Liver (tissue), 9 donors: ENCODE data around the gene FAM184B. TPM values are rescaled to one million over a fixed set of nuclear protein-coding genes. Genes with fewer than 3 reads are reported as not detected.

ENCODE experiments used
- DNase-seq: peaks from one replicate; pipeline ENCODE4 v3.0.0-alpha.2; 2017; ENCODE audit warnings: low spot score
- H3K27ac ChIP-seq, 2 donors: one replicate each; pipeline ENCODE4 v1.7.0; 2013; ENCODE audit warnings: inconsistent platforms in 2 of 2, low read length in 2 of 2, control low read depth in 1 of 2, low read depth in 1 of 2, mild to moderate bottlenecking in 1 of 2
- H3K27me3 ChIP-seq, 4 donors: one replicate each; pipeline versions ENCODE4 v1.6.1 to v1.7.0; 2013; ENCODE audit warnings: low read length in 3 of 4, inconsistent platforms in 1 of 4, mild to moderate bottlenecking in 1 of 4, moderate library complexity in 1 of 4; ENCODE audit not compliant: control insufficient read depth in 4 of 4, insufficient read depth in 4 of 4
- H3K36me3 ChIP-seq, 4 donors: one replicate each; pipeline versions ENCODE4 v1.6.1 to v1.7.0; 2013; ENCODE audit warnings: low read length in 3 of 4, mild to moderate bottlenecking in 3 of 4, low read depth in 1 of 4, moderate library complexity in 1 of 4; ENCODE audit not compliant: control insufficient read depth in 4 of 4, insufficient read depth in 3 of 4
- H3K4me1 ChIP-seq, 4 donors: one replicate each; pipeline versions ENCODE4 v1.6.1 to v1.7.0; 2013; ENCODE audit warnings: low read length in 3 of 4, mild to moderate bottlenecking in 3 of 4, moderate library complexity in 1 of 4; ENCODE audit not compliant: control insufficient read depth in 4 of 4, insufficient read depth in 4 of 4
- H3K4me3 ChIP-seq, 3 donors: one replicate each; pipeline versions ENCODE4 v1.6.1 to v1.7.0; 2013; ENCODE audit warnings: low read length in 3 of 3, control low read depth in 1 of 3, low read depth in 1 of 3, mild to moderate bottlenecking in 1 of 3
- H3K9ac ChIP-seq, 2 donors: one replicate each; pipeline ENCODE4 v1.7.0; 2013; ENCODE audit warnings: low read length in 2 of 2, mild to moderate bottlenecking in 2 of 2, moderate library complexity in 2 of 2, control low read depth in 1 of 2, low read depth in 1 of 2
- H3K9me3 ChIP-seq, 4 donors: one replicate each; pipeline versions ENCODE4 v1.6.1 to v1.7.0; 2013; ENCODE audit warnings: low read length in 3 of 4; ENCODE audit not compliant: control insufficient read depth in 4 of 4
- ATF3 ChIP-seq: IDR thresholded peaks from 2 replicates; pipeline ENCODE4 v1.6.1; 2016; ENCODE audit warnings: antibody characterized with exemption
- CTCF ChIP-seq: fragments of 150-350 bp; IDR thresholded peaks from 2 replicates; pipeline ENCODE4 v1.5.1; 2017; ENCODE audit warnings: improper control_type of control experiment, low read depth, low read length; ENCODE audit not compliant: missing input control
- EGR1 ChIP-seq, 2 donors: IDR thresholded peaks; 2 replicates each; pipeline ENCODE4 v1.6.1; 2016 to 2018; ENCODE audit warnings: antibody characterized with exemption in 2 of 2, low read depth in 2 of 2
- FOXA1 ChIP-seq: IDR thresholded peaks from 2 replicates; pipeline ENCODE4 v1.6.1; 2016; ENCODE audit warnings: antibody characterized with exemption
- FOXA2 ChIP-seq: IDR thresholded peaks from 2 replicates; pipeline ENCODE4 v1.6.1; 2016; ENCODE audit warnings: antibody characterized with exemption
- GABPA ChIP-seq, 2 donors: IDR thresholded peaks in 1 of 2; conservative IDR thresholded peaks in 1 of 2; 2 replicates each; pipeline ENCODE4 v1.6.1; 2016; ENCODE audit warnings: antibody characterized with exemption in 2 of 2, mild to moderate bottlenecking in 1 of 2, moderate library complexity in 1 of 2
- HNF4A ChIP-seq, 2 donors: conservative IDR thresholded peaks; 2 replicates each; pipeline ENCODE4 v1.6.1; 2016; ENCODE audit warnings: antibody characterized with exemption in 2 of 2, mild to moderate bottlenecking in 2 of 2
- HNF4G ChIP-seq: IDR thresholded peaks from 2 replicates; pipeline ENCODE4 v1.6.1; 2016; ENCODE audit warnings: antibody characterized with exemption
- JUND ChIP-seq, 2 donors: IDR thresholded peaks; 2 replicates each; pipeline ENCODE4 v1.6.1; 2016; ENCODE audit warnings: antibody characterized with exemption in 2 of 2
- MAX ChIP-seq: IDR thresholded peaks from 2 replicates; pipeline ENCODE4 v1.6.1; 2016; ENCODE audit warnings: antibody characterized with exemption
- NR2F2 ChIP-seq: IDR thresholded peaks from 2 replicates; pipeline ENCODE4 v1.6.1; 2016; ENCODE audit warnings: antibody characterized with exemption
- RAD21 ChIP-seq, 2 donors: IDR thresholded peaks; 2 replicates each; pipeline ENCODE4 v1.6.1; 2016; ENCODE audit warnings: antibody characterized with exemption in 2 of 2, mild to moderate bottlenecking in 2 of 2
- REST ChIP-seq: IDR thresholded peaks from 2 replicates; pipeline ENCODE4 v1.6.1; 2016; ENCODE audit warnings: antibody characterized with exemption, mild to moderate bottlenecking
- RXRA ChIP-seq, 2 donors: IDR thresholded peaks; 2 replicates each; pipeline ENCODE4 v1.6.1; 2017 to 2018; ENCODE audit warnings: antibody characterized with exemption in 2 of 2, mild to moderate bottlenecking in 1 of 2
- SP1 ChIP-seq: IDR thresholded peaks from 2 replicates; pipeline ENCODE4 v1.6.1; 2018; ENCODE audit warnings: antibody characterized with exemption, mild to moderate bottlenecking
- TAF1 ChIP-seq: conservative IDR thresholded peaks from 2 replicates; pipeline ENCODE4 v1.6.1; 2016; ENCODE audit warnings: antibody characterized with exemption, mild to moderate bottlenecking
- YY1 ChIP-seq: IDR thresholded peaks from 2 replicates; pipeline ENCODE4 v1.6.1; 2016; ENCODE audit warnings: antibody characterized with exemption, mild to moderate bottlenecking
- ZBTB33 ChIP-seq: IDR thresholded peaks from 2 replicates; pipeline ENCODE4 v1.6.1; 2016; ENCODE audit warnings: antibody characterized with exemption
- WGBS: extraction: QIAGEN DNeasy Blood & Tissue Kit; methylation state at CpG from one replicate; pipeline ENCODE4 v1.1.7; 2013; 5-methylcytosine and 5-hydroxymethylcytosine counted together
- polyA plus RNA-seq, 2 donors: library from polyadenylated mRNA; stranded (reverse) in 1 of 2; unstranded in 1 of 2; fragments of 200-250 nt in 1 of 2; fragments of >200 nt in 1 of 2; fragmentation: Nextera tagmentation in 1 of 2; extraction: Ambion mirVana in 1 of 2; gene quantifications; one replicate each; pipeline versions ENCODE4 v1.2.1 to v1.2.3, GENCODE V29; 2013 to 2015
- total RNA-seq, 2 donors: library from RNA; depleted of rRNA; stranded (reverse); fragments of >200 nt; gene quantifications; one replicate each; pipeline ENCODE4 v1.2.3, GENCODE V29; 2014
- donor health status: healthy.
- donor health status: healthy.
- donor health status: healthy.
- donor health status: healthy.
- donor health status: healthy.

The FAM184B gene
- total and polyA plus RNA-seq, 4 donors: 0.01 TPM; not detected in 3

GRCh38 chr4:17816142-17816541, 34.7 kb upstream of the FAM184B start (continued):
- TF ChIP-seq REST: no peak

GRCh38 chr4:17814140-17814539, 32.7 kb upstream of the FAM184B start:
- Histone ChIP-seq H3K9ac (no peak overlapping the region), H3K27ac (no peak overlapping the region), H3K4me1 (peaks cover 3 to 15% (median 12%) of the 10 kb centered on the region in 4 donors), H3K27me3 (no peaks in the 10 kb centered on the region), H3K4me3 (no peak overlapping the region), H3K36me3 (no peaks in the 10 kb centered on the region), H3K9me3 (no peaks in the 10 kb centered on the region)
- TF ChIP-seq HNF4G (no peak), ZBTB33 (no peak), ATF3 (no peak), CTCF (no peak), EGR1 (IDR thresholded peaks at IDR 0.05; ENCODE audit: low read depth in 2 of 2) (no peak), NR2F2 (no peak), GABPA (IDR thresholded peaks at IDR 0.05 in 1 of 2, conservative IDR thresholded peaks at IDR 0.05 in 1 of 2) (no peak), SP1 (no peak), HNF4A (conservative IDR thresholded peaks at IDR 0.05) (no peak), YY1 (no peak), RXRA (IDR thresholded peaks at IDR 0.05) (no peak), RAD21 (IDR thresholded peaks at IDR 0.05) (no peak), JUND (IDR thresholded peaks at IDR 0.05) (no peak), FOXA1 (no peak), FOXA2 (no peak), REST (no peak), MAX (no peak), TAF1 (no peak)
- no peak for DNase-seq
- WGBS: 88% methylated on average over 3 of the region's 3 CpGs
